Effector memory CD8-positive, alpha-beta T cell (primary cell): ENCODE data around the gene SYT14.
"Not testable (repeated sequence)": the region's sequence is repeated elsewhere in the genome, so short reads cannot be mapped to it uniquely, and the experiment has no call there.

Source experiments
- ATAC-seq: fragments of 150-1000 bp; cut with Tn5 transposase; replicated peaks from 2 replicates; pipeline ENCODE4 v1.10.0; 2021; ENCODE audit warnings: mild to moderate bottlenecking, moderate library complexity
- DNase-seq, 3 experiments: peaks; one replicate each; pipeline ENCODE4 v3.0.0; 2021
- H3K27ac Mint-ChIP-seq, 2 donors: one replicate each; pipeline ENCODE4 v1.8.0; 2022; ENCODE audit warnings: mild to moderate bottlenecking in 2 of 2, mixed read lengths in 2 of 2, moderate library complexity in 2 of 2
- H3K27me3 Mint-ChIP-seq, 2 donors: one replicate each; pipeline ENCODE4 v1.8.0; 2022; ENCODE audit warnings: mixed read lengths in 2 of 2
- H3K36me3 Mint-ChIP-seq: one replicate; pipeline ENCODE4 v1.8.0; 2022; ENCODE audit warnings: mild to moderate bottlenecking, moderate library complexity, mixed read lengths; ENCODE audit not compliant: insufficient read depth
- H3K4me1 Mint-ChIP-seq, 2 donors: one replicate each; pipeline ENCODE4 v1.8.0; 2022; ENCODE audit warnings: low read depth in 2 of 2, mixed read lengths in 2 of 2
- H3K4me3 Mint-ChIP-seq, 2 donors: one replicate each; pipeline ENCODE4 v1.8.0; 2022; ENCODE audit warnings: mild to moderate bottlenecking in 2 of 2, mixed read lengths in 2 of 2, moderate library complexity in 2 of 2
- H3K9me3 Mint-ChIP-seq, 2 donors: one replicate each; pipeline ENCODE4 v1.8.0; 2022; ENCODE audit warnings: mixed read lengths in 2 of 2

SYT14 gene

GRCh38 chr1:210021145-210021860 is 83.3 kb downstream of the SYT14 start:
- Mint-ChIP-seq H3K27me3 (no peaks in the 10 kb centered on the region), H3K4me1 (no peaks in the 10 kb centered on the region), H3K36me3 (no peaks in the 10 kb centered on the region), H3K4me3 (no peak overlapping the region), H3K9me3 (no peaks in the 10 kb centered on the region), H3K27ac (no peak overlapping the region)
- ATAC-seq = no peak
- DNase-seq = no peak

GRCh38 chr1:210022044-210022443 is 84.0 kb downstream of the SYT14 start:
- Mint-ChIP-seq H3K27me3 (no peaks in the 10 kb centered on the region), H3K36me3 (no peaks in the 10 kb centered on the region), H3K9me3 (no peaks in the 10 kb centered on the region), H3K4me1 (no peaks in the 10 kb centered on the region), H3K27ac (no peak overlapping the region), H3K4me3 (no peak overlapping the region)
- DNase-seq (no peak), ATAC-seq (no peak)

- Mint-ChIP-seq H3K36me3 (no peaks in the 10 kb centered on the region), H3K27me3 (no peaks in the 10 kb centered on the region), H3K4me3 (no peak overlapping the region), H3K9me3 (no peaks in the 10 kb centered on the region), H3K27ac (no peak overlapping the region), H3K4me1 (no peaks in the 10 kb centered on the region)
- DNase-seq (no peak), ATAC-seq (no peak)
Measured at GRCh38 chr1:210024282-210024681, 86.3 kb downstream of the SYT14 start.

DNA sequence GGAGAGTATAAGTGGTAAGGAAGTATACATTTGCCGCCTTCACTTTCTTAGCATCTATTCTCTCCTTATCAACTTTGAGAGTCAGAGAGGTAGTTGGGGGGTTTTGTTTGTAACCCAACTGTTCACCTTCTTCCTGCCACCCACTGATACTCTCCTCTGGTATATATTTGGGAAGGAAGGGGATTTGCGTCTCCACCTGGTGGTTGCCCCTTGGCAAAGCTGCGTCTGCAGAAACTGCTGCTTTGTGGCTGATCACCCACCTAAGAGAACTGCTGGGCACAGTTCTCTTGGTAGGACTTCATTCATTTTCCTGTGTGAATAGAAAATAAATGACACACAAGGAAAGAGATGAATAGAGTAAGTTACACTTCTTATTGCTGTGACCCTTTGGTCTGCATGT is 87.0 kb downstream of the SYT14 start:
- Mint-ChIP-seq H3K27me3 (no peaks in the 10 kb centered on the region), H3K27ac (no peak overlapping the region), H3K36me3 (no peaks in the 10 kb centered on the region), H3K9me3 (no peaks in the 10 kb centered on the region), H3K4me3 (no peak overlapping the region), H3K4me1 (no peaks in the 10 kb centered on the region)
- ATAC-seq (no peak), DNase-seq (no peak)

- no peaks in the 10 kb centered on the region for H3K4me1 Mint-ChIP-seq
- H3K4me3 Mint-ChIP-seq = no peak overlapping the region
- peaks cover 0 to 8% of the 10 kb centered on the region in 2 donors for H3K27me3 Mint-ChIP-seq
- ATAC-seq = no peak
- no peak overlapping the region for H3K27ac Mint-ChIP-seq
- H3K9me3 Mint-ChIP-seq = peaks cover 0 to 7% of the 10 kb centered on the region in 2 donors
- H3K36me3 Mint-ChIP-seq = no peaks in the 10 kb centered on the region
- DNase-seq = no peak
Measured at GRCh38 chr1:210025870-210026269, 87.9 kb downstream of the SYT14 start.

DNA sequence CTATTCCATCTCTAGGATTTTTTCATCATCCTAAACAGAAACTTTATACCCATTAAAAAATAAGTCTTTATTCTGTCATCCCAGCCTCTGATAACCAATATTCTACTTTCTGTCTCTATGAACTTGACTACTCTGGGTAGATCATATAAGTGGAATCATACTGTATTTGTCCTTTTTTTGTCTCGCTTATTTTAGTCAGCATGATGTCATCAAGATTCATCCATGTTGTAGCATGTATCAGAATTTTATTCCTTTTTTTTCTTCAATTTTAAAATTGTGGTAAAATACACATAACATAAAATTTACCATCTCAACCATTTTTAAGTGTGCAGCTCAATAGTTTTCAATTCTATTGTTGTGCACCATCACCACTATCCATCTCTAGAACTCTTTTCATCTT is 90.0 kb downstream of the SYT14 start:
- peaks cover 0 to 18% of the 10 kb centered on the region in 2 donors for H3K27me3 Mint-ChIP-seq
- peaks cover 0 to 8% of the 10 kb centered on the region in 2 donors for H3K9me3 Mint-ChIP-seq
- no peak overlapping the region for H3K27ac Mint-ChIP-seq
- no peaks in the 10 kb centered on the region for H3K4me1 Mint-ChIP-seq
- no peaks in the 10 kb centered on the region for H3K36me3 Mint-ChIP-seq
- H3K4me3 Mint-ChIP-seq = no peak overlapping the region
- DNase-seq (no peak), ATAC-seq (no peak)

GRCh38 chr1:210031473-210031872 is 93.5 kb downstream of the SYT14 start:
- Mint-ChIP-seq H3K9me3 (peaks cover 0 to 8% of the 10 kb centered on the region in 2 donors), H3K36me3 (no peaks in the 10 kb centered on the region), H3K27me3 (peaks cover 5 to 18% of the 10 kb centered on the region in 2 donors), H3K4me1 (no peaks in the 10 kb centered on the region), H3K27ac (no peak overlapping the region), H3K4me3 (no peak overlapping the region)
- DNase-seq (no peak), ATAC-seq (no peak)

DNA sequence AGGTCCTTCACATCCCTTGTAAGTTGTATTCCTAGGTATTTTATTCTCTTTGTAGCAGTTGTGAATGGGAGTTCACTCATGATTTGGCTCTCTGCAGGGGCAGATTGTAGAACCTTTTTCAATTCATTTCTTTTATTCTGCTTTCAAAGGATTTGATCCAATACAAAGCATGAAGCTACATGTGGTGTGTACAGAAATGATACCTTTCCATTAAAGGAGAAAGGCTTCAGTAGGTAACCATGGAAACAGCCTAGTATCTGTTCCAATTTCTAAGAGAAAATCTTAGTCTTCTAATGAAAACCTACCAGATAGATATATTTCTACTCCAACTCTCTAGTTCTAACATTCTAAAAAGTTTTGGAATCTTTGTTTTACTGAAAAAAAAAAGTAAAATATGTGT is 105.0 kb downstream of the SYT14 start:
- DNase-seq = no peak
- no peak for ATAC-seq
- Mint-ChIP-seq H3K4me3 (no peak overlapping the region), H3K4me1 (no peaks in the 10 kb centered on the region), H3K27ac (no peak overlapping the region), H3K36me3 (no peaks in the 10 kb centered on the region), H3K27me3 (no peaks in the 10 kb centered on the region), H3K9me3 (peaks cover 3 to 4% of the 10 kb centered on the region in 2 donors)

GRCh38 chr1:210049616-210050015 is 111.6 kb downstream of the SYT14 start:
- ATAC-seq (no peak), DNase-seq (no peak)
- Mint-ChIP-seq H3K36me3 (no peaks in the 10 kb centered on the region), H3K9me3 (peaks cover 3 to 7% of the 10 kb centered on the region in 2 donors), H3K27ac (no peak overlapping the region), H3K4me1 (no peaks in the 10 kb centered on the region), H3K4me3 (no peak overlapping the region), H3K27me3 (peaks cover 0 to 10% of the 10 kb centered on the region in 2 donors)

DNA sequence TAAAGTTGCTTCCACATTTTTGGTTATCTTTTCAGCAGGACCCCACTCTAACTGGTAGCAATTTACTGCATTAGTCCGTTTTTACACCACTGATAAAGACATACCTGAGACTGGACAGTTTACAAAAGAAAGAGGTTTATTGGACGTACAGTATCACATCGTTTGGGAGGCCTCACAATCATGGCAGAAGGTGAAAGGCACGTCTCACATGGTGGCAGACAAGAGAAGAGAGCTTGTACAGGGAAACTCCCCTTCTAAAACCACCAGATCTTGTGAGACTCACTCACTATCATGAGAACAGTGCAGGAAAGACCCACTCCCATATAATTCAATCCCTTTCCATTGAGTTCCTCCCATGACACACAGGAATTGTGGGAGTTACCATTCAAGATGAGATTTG is 112.5 kb downstream of the SYT14 start:
- H3K36me3 Mint-ChIP-seq = not testable (repeated sequence)

DNA sequence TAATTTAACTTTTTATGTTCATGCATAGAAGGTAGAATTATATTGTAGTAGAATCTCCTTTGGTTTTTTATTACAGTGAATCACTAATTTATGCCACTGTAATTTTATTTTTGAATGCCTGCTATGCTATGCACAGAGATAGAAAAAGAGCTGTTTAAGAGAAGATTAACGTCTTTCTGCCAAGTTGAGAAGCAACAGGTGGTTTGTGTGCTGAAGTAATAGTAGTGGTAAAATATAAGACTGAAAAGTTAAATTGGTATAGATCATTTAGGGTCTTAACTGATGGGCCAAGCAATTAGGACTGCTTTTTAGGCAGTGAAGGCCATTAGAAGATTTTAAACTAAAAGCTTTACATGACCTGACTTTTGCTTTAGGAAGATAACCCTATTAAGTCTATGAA is 115.1 kb downstream of the SYT14 start:
- Mint-ChIP-seq H3K4me1 (no peaks in the 10 kb centered on the region), H3K4me3 (no peak overlapping the region), H3K36me3 (no peaks in the 10 kb centered on the region), H3K27me3 (peaks cover 10 to 14% of the 10 kb centered on the region in 2 donors), H3K27ac (no peak overlapping the region), H3K9me3 (peaks cover 3 to 7% of the 10 kb centered on the region in 2 donors)
- DNase-seq (no peak), ATAC-seq (no peak)

More for the DNA sequence above, 112.5 kb downstream of the SYT14 start:
- not testable (repeated sequence) for H3K27ac Mint-ChIP-seq, H3K9me3 Mint-ChIP-seq, H3K4me3 Mint-ChIP-seq, H3K4me1 Mint-ChIP-seq, DNase-seq, ATAC-seq, H3K27me3 Mint-ChIP-seq

DNA sequence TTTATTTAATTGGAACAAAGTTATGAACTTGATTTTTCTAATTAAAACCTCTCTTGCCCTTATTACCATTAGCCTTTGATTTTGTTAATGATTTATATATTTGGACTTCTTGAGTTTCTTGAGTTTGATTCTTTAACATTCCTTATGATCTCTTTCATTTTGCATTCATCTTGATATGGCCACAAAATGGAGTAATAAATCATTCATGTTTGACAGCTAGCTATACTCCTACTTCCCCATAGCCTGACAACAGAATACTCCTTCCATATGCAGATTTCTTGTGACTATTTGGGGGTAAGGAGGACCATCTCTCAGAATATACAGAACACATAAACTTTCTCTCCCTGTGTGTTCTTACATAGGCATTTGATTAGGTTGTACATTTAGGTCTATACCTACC is 119.6 kb downstream of the SYT14 start:
- Mint-ChIP-seq H3K4me3 (no peak overlapping the region), H3K36me3 (no peaks in the 10 kb centered on the region), H3K27me3 (peaks cover 0 to 18% of the 10 kb centered on the region in 2 donors), H3K4me1 (no peaks in the 10 kb centered on the region), H3K9me3 (no peaks in the 10 kb centered on the region), H3K27ac (no peak overlapping the region)
- DNase-seq (no peak), ATAC-seq (no peak)

DNA sequence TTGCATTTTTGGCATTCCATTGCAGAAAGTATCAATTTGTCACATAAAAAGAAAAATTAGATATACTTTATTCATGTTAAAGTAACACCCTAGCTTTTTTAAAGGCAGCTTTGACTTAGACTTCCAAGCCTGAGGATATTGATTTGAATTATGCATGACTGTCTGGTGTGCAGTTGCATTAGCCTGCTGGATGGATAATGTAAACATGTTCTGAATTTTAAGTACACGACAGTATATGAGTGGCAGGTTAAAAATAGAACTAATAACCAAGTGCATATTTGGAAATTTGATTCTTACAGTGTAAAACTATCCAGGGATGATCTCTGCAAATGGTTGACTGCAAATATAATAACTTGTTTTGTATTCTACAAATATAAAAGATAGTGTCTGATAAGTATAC is 124.0 kb downstream of the SYT14 start:
- peaks cover 9 to 16% of the 10 kb centered on the region in 2 donors for H3K27me3 Mint-ChIP-seq
- no peak overlapping the region for H3K27ac Mint-ChIP-seq
- no peaks in the 10 kb centered on the region for H3K4me1 Mint-ChIP-seq
- H3K4me3 Mint-ChIP-seq = no peak overlapping the region
- H3K36me3 Mint-ChIP-seq = no peaks in the 10 kb centered on the region
- ATAC-seq = no peak
- no peak for DNase-seq
- H3K9me3 Mint-ChIP-seq = no peaks in the 10 kb centered on the region

DNA sequence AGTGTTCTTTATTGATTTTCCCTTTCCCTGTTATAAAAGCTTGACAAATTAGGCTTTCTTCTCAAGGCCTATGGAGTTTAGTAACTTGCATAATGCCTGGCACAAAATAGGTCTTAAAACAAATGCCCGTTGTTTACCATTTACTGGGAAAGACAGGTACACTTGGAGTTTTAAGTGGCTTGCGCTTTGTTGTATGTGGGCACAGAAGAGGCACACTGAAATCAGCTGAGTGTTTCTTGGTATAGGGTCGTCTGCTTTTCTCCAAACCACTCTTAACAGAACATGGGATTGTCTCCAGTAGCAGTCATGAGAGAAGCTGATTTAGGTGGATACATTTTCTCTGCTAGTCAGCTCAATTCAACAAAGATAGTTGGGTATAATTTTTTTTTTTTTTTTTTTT is 132.5 kb downstream of the SYT14 start:
- Mint-ChIP-seq H3K27ac (no peak overlapping the region), H3K36me3 (no peaks in the 10 kb centered on the region), H3K9me3 (no peaks in the 10 kb centered on the region), H3K4me1 (no peaks in the 10 kb centered on the region), H3K4me3 (no peak overlapping the region), H3K27me3 (peaks cover 7 to 9% of the 10 kb centered on the region in 2 donors)
- ATAC-seq = no peak
- DNase-seq = no peak
